Ramos (cell line): Measurements from ENCODE around the gene ARL5C.

Experiments used
- in situ Hi-C: fragments of 300-500 bp; cut with MboI; formaldehyde crosslinking; loops from one replicate; pipeline ENCODE4 v1.14.3; 2022; ENCODE audit warnings: low sequenced_read_pairs; ENCODE audit not compliant: unreplicated experiment

The ARL5C gene

GRCh38 chr17:39165841-39166349 is at the start of gene ARL5C:
ARL5C (minus strand) TSS chr17:39166161; CDS start chr17:39165760, 401 bp downstream.
- in situ Hi-C loops, result loop anchor here (25.0 kb wide), 1 partner anchor 179 kb away; no protein-coding TSS in a partner anchor

- in situ Hi-C loops, result no loop called here
Measured at GRCh38 chr17:39213852-39214251, 47.9 kb upstream of the ARL5C start.

- in situ Hi-C loops, result no loop called here
Measured at GRCh38 chr17:39212841-39213480, 47.0 kb upstream of the ARL5C start.

- in situ Hi-C loops, result no loop called here
Measured at GRCh38 chr17:39212195-39212810, 46.3 kb upstream of the ARL5C start.

- in situ Hi-C loops, result no loop called here
Measured at GRCh38 chr17:39210093-39210434, 44.1 kb upstream of the ARL5C start.

GRCh38 chr17:39209317-39210092 is 43.5 kb upstream of the ARL5C start:
- in situ Hi-C loops, result loop anchor here (5.0 kb wide), 1 partner anchor 33 kb away; no protein-coding TSS in a partner anchor

- in situ Hi-C loops, result loop anchor here (5.0 kb wide), 1 partner anchor 33 kb away; no protein-coding TSS in a partner anchor
Measured at GRCh38 chr17:39208893-39209292, 42.9 kb upstream of the ARL5C start.

GRCh38 chr17:39208136-39208535 is 42.2 kb upstream of the ARL5C start:
- in situ Hi-C loops, result loop anchor here (5.0 kb wide), 1 partner anchor 34 kb away; no protein-coding TSS in a partner anchor

GRCh38 chr17:39205112-39205526 is 39.2 kb upstream of the ARL5C start:
- in situ Hi-C loops, result loop anchor here (5.0 kb wide), 1 partner anchor 37 kb away; no protein-coding TSS in a partner anchor

- in situ Hi-C loops, result no loop called here
Measured at GRCh38 chr17:39204245-39204644, 38.3 kb upstream of the ARL5C start.

GRCh38 chr17:39200957-39201510 is 35.1 kb upstream of the ARL5C start:
- in situ Hi-C loops, result no loop called here

- in situ Hi-C loops, result no loop called here
Measured at GRCh38 chr17:39200070-39200879, 34.3 kb upstream of the ARL5C start, which contains the start of gene RPL19. RPL19 (plus strand) TSS chr17:39200283; CDS start chr17:39200345, 62 bp downstream.

GRCh38 chr17:39199820-39200069 is 33.8 kb upstream of the ARL5C start:
- in situ Hi-C loops, result no loop called here

- in situ Hi-C loops, result no loop called here
Measured at GRCh38 chr17:39198186-39198566, 32.2 kb upstream of the ARL5C start.

- in situ Hi-C loops, result no loop called here
Measured at GRCh38 chr17:39197380-39198185, 31.6 kb upstream of the ARL5C start, which contains the start of gene CACNB1. CACNB1 (minus strand) TSS chr17:39197669; CDS start chr17:39197495, 174 bp downstream.

- in situ Hi-C loops, result no loop called here
Measured at GRCh38 chr17:39196808-39197291, 30.9 kb upstream of the ARL5C start.

GRCh38 chr17:39196241-39196807 is 30.4 kb upstream of the ARL5C start:
- in situ Hi-C loops, result no loop called here

GRCh38 chr17:39195568-39196160 is 29.7 kb upstream of the ARL5C start:
- in situ Hi-C loops, result no loop called here
